KMS-11 (cell line): ENCODE measurements around the gene JOSD2.

ENCODE experiments used
- H2AFZ ChIP-seq: fragments of 200-600 bp; sonication (generic); 2 replicates; pipeline ENCODE4 v1.6.1; 2016; ENCODE audit warnings: antibody characterized with exemption, mixed run types, low read depth
- H3K27ac ChIP-seq: fragments of 200-600 bp; sonication (generic); 2 replicates; pipeline ENCODE4 v1.6.1; 2016; ENCODE audit warnings: mild to moderate bottlenecking, mixed run types
- H3K27me3 ChIP-seq: fragments of 200-600 bp; sonication (generic); 2 replicates; pipeline ENCODE4 v1.6.1; 2017; ENCODE audit warnings: mild to moderate bottlenecking, low read depth, mixed run types, moderate library complexity; ENCODE audit not compliant: insufficient read depth
- H3K36me3 ChIP-seq: fragments of 200-600 bp; sonication (generic); 2 replicates; pipeline ENCODE4 v1.6.1; 2017; ENCODE audit warnings: mild to moderate bottlenecking, mixed run types; ENCODE audit not compliant: insufficient read depth
- H3K4me1 ChIP-seq: fragments of 200-600 bp; sonication (generic); 2 replicates; pipeline ENCODE4 v1.6.1; 2016; ENCODE audit warnings: mild to moderate bottlenecking, low read depth, mixed run types; ENCODE audit not compliant: poor library complexity, severe bottlenecking
- H3K4me2 ChIP-seq: fragments of 200-600 bp; sonication (generic); 2 replicates; pipeline ENCODE4 v1.7.0; 2016; ENCODE audit warnings: mild to moderate bottlenecking, mixed run types
- H3K4me3 ChIP-seq: fragments of 200-600 bp; sonication (generic); IDR thresholded peaks from 2 replicates; pipeline ENCODE4 v1.6.1; 2017; ENCODE audit warnings: low read depth, low read length, mixed read lengths; ENCODE audit not compliant: insufficient read depth
- H3K79me2 ChIP-seq: fragments of 200-600 bp; sonication (generic); 2 replicates; pipeline ENCODE4 v1.6.1; 2016; ENCODE audit warnings: low read depth, mixed run types; ENCODE audit not compliant: insufficient read depth
- H3K9ac ChIP-seq: fragments of 200-600 bp; sonication (generic); 2 replicates; pipeline ENCODE4 v1.6.1; 2016; ENCODE audit warnings: mild to moderate bottlenecking, mixed run types
- H4K20me1 ChIP-seq: fragments of 200-600 bp; sonication (generic); 2 replicates; pipeline ENCODE4 v1.6.1; 2016; ENCODE audit warnings: mild to moderate bottlenecking, mixed run types; ENCODE audit not compliant: insufficient read depth
- CTCF ChIP-seq: fragments of 200-600 bp; sonication (generic); conservative IDR thresholded peaks from 2 replicates; pipeline ENCODE4 v1.6.1; 2017; ENCODE audit warnings: low read depth, mild to moderate bottlenecking, antibody characterized with exemption, low read length, moderate library complexity, mixed read lengths

Gene JOSD2

GRCh38 chr19:50482271-50482855 lies 28.6 kb downstream of the JOSD2 start:
- Histone ChIP-seq H3K9ac (no peak overlapping the region), H3K4me1 (peaks cover 2% of the 10 kb centered on the region), H3K27ac (no peak overlapping the region), H4K20me1 (no peaks in the 10 kb centered on the region), H3K4me3 (no peak overlapping the region), H3K36me3 (no peaks in the 10 kb centered on the region), H2AFZ (no peak overlapping the region), H3K27me3 (no peaks in the 10 kb centered on the region), H3K79me2 (peaks cover 12% of the 10 kb centered on the region; the same call in 1 of the 2 replicates), H3K4me2 (no peak overlapping the region)
- TF ChIP-seq CTCF = no peak

GRCh38 chr19:50481351-50482149 lies 29.4 kb downstream of the JOSD2 start:
- no peak overlapping the region for H3K9ac ChIP-seq
- peaks cover 5% of the 10 kb centered on the region for H3K4me1 ChIP-seq
- no peak for TF ChIP-seq CTCF

GRCh38 chr19:50480281-50481111 lies 30.5 kb downstream of the JOSD2 start:
- Histone ChIP-seq H3K27ac (no peak overlapping the region), H3K9ac (no peak overlapping the region), H3K79me2 (peaks cover 17% of the 10 kb centered on the region; the same call in 1 of the 2 replicates), H2AFZ (no peak overlapping the region), H3K36me3 (no peaks in the 10 kb centered on the region), H3K27me3 (no peaks in the 10 kb centered on the region), H4K20me1 (no peaks in the 10 kb centered on the region), H3K4me1 (peaks cover 5% of the 10 kb centered on the region), H3K4me3 (no peak overlapping the region), H3K4me2 (no peak overlapping the region)
- no peak for TF ChIP-seq CTCF

More at GRCh38 chr19:50481351-50482149, 29.4 kb downstream of the JOSD2 start:
- Histone ChIP-seq H3K27ac (no peak overlapping the region), H3K36me3 (no peaks in the 10 kb centered on the region), H3K4me2 (no peak overlapping the region), H2AFZ (no peak overlapping the region), H3K4me3 (no peak overlapping the region), H4K20me1 (no peaks in the 10 kb centered on the region), H3K27me3 (no peaks in the 10 kb centered on the region), H3K79me2 (peaks cover 17% of the 10 kb centered on the region; the same call in 1 of the 2 replicates)

GRCh38 chr19:50479761-50480251 lies 31.2 kb downstream of the JOSD2 start:
- H3K4me2 ChIP-seq = no peak overlapping the region
- TF ChIP-seq CTCF = no peak
- no peaks in the 10 kb centered on the region for H4K20me1 ChIP-seq
- no peaks in the 10 kb centered on the region for H3K27me3 ChIP-seq
- H3K27ac ChIP-seq = no peak overlapping the region
- no peak overlapping the region for H2AFZ ChIP-seq
- no peak overlapping the region for H3K9ac ChIP-seq
- H3K4me3 ChIP-seq = no peak overlapping the region
- H3K36me3 ChIP-seq = no peaks in the 10 kb centered on the region
- H3K4me1 ChIP-seq = peaks cover 5% of the 10 kb centered on the region
- H3K79me2 ChIP-seq = peaks cover 17% of the 10 kb centered on the region; the same call in 1 of the 2 replicates
